Hepatic stellate cell (primary cell): ENCODE results near the gene UBIAD1.

Experiments used
- DNase-seq: peaks from one replicate; pipeline ENCODE4 v3.0.0; 2011; ENCODE audit warnings: low spot score

UBIAD1 gene

DNA sequence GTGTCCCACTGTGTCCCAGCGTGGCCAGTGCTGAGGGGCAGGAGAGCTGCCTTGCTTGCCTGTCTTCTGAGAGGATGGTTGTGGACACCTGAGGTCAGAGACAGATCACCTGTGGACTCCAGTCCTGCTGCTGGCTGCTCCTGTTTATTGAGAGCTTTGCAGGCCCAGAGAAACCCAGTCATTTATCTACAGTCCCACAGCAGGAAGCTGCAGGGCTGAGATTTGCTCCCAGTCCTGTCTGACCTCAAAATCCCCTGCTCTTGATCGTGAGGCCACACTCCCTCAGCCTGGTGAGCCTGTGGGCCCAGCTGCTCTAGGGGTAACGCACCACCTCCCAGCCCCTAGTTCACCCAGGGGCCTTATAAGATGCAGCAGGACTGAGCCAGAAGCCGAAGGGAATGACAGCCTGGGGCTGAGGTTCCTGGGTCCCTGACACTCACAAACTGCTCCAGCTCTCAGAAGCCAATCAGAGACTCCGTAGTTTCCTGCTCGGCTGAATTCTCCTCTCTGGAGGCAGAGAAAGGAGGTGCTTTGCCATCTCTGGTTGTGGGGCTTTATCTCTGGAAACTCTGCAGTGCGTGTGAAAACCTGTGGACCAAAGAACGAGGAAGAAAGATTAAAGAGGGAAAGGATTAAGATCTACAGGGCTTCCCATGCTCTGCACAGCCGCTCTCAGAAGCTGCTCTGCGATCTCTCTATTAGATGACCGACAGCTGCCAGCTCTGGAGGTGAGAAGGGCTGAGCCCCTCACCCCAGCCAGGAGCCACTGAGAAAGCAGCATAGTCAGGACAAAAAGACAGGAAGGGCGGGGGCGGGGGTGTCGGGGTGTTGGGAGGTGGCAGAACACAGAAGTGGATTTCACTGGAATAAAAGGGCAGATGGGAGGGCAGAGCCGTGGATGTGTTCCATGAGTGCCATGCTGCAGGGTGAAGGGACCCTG, 39.1 kb downstream of the UBIAD1 start:
- no peak for DNase-seq

DNA sequence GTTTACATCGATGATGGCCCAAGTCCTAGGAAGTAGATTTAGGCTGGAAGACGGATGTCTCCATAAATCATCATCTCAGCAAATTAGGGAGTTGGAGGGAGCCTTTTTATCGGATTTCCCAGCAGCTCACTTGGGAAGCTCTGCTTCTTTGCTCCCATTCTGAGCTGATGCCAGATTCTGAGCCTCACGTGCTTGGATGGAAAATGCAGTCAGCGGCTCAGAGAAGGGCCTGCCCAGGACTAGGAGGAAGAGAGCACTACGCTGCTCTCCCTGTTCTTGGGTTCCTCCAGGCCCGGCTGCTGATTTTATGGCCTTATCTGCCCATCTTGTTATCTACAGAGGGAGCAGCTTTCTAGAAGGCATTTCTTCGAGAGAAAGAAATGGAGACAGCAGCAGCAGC, 42.0 kb downstream of the UBIAD1 start:
- no peak for DNase-seq

DNA sequence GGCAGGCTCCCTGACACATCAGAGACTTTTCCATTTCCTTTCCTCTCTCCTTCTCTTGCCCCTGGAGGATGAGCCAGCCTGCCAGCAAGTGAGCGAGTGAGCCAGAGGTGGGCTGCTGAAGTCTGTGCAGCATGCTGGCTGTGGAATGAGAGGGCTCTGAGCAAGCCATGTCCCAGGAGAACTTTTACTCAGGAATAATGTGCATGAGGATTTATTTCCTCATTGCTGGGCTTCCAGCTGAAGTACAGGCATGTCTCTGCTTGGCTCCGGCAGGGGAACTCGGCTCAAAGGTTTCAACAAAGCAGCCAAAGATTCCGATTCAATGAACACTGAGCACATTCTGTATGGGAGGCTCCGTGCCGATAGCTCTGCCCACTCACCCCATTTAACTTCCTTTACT, 43.7 kb downstream of the UBIAD1 start:
- DNase-seq = no peak

DNA sequence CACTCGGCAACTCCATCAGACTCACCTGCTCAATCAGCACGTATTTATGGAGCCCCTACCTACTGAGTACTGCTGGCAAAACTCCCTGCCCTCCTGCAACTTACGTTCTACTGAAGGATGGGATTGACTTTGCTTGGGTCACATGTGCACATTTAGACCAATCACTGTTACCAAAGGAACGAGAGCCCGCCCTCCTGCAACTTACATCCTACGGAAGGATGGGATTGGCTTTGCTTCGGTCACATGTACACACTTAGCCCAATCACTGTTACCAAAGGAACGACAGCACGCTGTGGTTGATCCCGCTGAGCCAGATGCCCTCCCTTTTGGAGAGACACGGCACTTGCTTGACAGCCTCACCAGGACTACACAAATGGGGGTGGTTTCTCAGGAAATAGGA, 46.0 kb downstream of the UBIAD1 start:
- no peak for DNase-seq

DNA sequence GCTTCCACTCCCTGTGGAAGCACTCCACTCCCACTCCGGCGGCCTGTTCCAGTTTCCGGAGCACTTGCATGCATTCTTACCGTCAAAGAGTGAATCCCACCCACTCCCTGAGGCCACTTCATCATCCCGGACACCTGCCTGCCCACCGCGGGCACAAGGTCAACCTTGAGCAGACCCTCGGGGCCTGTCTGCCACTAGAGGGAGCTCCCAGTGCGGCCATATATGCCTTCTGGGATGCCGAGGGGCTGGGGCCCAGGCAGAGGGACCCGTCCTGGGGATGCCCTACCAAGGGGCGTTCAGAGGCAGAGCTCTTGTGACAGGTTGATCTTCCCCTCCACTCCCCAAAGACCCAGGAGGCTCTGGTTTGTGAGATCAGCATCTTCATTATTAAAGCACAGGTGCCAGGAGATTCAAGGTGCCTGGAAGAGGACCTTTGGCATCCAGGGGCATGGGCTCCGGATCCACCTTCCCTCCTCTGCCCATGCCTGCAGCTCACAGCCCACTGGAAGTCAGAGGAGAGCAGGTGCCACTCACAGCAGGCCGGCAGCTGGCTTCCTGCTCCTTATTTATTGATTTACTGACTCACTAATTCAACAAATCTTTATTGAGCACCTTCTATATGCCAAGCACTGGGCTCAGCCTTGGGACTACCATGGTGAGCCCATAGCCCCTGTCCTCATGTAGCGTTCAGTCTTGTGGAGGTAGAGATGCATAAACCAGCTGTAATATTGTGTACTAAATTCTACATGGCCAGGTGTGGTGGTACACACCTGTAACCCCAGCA, 47.3 kb downstream of the UBIAD1 start:
- no peak for DNase-seq

DNA sequence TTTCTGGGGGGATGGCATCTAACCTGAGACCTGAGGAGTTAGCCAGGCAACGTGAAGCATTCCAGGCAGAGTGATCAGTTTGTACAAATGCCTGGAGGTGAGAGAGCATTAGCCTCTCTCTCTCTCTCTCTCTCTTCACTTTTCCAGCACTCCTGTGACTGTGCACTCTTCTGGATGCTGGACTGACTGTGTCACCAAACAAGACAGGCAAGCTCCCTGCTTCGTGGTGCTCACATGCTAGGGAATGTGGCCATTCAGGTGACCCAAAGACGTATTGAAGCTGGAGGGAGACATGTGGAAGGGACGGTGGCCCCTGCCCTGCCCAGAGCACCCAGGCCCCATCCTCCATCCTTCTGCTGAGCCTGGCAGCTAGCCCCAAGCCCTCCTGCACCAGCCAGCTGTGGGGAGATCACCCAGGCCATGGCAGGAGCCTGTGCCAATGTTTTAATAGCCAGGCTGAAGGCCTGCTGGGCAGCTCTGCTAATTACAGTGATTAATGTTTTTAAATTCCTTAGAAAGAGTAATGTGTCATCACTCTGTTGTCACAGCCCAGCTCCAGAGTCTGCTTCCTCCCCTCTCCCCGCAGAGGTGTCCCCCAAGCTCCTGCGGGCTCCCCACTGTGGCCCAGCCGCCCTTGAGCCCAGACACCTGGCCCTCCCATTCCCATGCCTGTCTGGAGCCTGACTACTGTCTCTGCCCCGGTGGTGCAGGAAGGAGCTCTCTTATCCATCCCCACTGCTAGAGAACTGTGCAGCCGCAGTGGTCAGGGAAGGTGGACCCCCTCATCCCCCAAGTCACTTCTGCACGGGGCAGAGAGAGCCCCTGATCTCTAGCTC, 48.9 kb downstream of the UBIAD1 start:
- no peak for DNase-seq

DNA sequence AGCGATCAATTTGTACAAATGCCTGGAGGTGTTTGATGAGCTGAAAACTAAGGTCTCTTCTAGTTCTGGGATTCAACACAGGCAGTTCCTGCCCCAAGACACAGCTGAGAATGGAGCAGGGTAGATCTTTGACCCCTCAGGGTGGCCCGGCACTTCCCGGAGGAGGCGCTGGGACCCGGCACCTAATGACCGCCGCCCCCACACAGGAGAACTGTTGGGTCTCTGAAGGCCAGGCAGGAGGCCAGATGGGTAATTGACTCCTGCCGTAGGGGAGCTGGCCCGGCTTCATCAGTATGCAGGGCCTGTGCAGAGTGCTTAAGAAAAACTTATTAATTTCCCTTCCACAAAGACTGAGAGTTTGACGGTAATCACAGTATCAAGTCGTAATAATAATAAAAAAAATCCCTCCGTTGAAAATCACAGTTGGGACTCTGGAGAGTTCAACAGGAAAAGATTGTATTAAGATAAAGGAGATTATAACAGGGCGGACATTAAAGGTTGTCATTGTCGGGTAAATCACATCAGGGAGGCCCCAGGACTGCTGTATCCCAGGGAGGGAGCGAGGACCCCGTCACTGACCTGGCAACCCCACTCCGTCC, 51.7 kb downstream of the UBIAD1 start:
- no peak for DNase-seq

DNA sequence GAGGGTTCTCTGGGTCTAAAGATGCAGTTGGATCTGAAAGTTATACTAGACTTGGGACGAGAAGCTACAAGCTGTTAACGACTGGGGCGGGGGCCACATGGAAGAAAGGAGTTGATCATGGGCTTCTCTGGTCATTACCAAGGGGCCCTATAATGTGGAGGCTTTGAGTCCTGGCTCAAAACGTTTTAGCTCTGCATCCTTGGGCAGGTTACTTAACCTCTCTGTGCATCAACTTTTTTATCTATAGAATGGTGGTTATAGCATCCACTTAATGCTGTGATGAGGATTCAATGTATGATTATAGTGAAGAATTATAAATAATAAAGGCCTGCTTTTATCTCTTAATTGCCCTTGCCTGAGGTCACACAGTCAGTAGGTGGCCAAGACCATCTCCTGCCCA, 53.1 kb downstream of the UBIAD1 start:
- no peak for DNase-seq

DNA sequence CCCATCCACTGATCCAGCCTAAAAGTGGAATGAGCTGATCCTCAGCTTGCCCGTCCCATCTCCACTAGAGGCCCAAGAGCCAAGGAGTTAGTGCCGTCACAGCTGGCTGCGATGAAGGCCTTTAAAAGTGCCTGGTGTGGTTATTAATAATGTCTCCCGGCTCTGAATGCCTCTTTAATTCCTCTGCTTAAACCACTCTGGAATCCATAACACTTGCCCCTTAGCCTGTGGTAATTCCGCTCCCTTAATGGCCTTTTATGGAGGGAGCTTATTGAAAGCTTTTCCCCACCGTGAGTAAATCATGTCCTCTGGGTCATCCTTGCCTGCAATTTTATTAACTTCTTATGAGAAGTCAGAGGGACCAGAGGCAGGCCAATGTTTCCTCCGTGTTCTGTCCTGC, 55.4 kb downstream of the UBIAD1 start:
- no peak for DNase-seq

DNA sequence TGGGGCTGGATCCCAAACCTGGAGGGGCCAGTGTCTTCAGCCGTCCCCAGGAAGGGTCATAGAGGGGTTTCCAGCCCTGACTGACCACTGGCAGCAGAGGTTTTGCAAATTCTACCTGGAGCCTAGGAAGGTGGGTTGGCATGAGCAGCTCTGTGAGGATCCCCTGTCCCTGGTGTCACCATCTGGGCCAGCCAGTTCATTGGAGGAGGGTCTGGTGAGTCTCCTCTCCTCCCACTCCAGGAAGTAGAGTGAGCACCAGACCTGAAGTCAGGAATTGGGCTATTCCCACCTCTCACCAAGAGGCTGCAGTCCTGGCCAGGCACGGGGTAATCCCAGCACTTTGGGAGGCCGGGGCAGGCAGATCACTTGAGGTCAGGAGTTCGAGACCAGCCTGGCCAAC, 57.4 kb downstream of the UBIAD1 start:
- no peak for DNase-seq

DNA sequence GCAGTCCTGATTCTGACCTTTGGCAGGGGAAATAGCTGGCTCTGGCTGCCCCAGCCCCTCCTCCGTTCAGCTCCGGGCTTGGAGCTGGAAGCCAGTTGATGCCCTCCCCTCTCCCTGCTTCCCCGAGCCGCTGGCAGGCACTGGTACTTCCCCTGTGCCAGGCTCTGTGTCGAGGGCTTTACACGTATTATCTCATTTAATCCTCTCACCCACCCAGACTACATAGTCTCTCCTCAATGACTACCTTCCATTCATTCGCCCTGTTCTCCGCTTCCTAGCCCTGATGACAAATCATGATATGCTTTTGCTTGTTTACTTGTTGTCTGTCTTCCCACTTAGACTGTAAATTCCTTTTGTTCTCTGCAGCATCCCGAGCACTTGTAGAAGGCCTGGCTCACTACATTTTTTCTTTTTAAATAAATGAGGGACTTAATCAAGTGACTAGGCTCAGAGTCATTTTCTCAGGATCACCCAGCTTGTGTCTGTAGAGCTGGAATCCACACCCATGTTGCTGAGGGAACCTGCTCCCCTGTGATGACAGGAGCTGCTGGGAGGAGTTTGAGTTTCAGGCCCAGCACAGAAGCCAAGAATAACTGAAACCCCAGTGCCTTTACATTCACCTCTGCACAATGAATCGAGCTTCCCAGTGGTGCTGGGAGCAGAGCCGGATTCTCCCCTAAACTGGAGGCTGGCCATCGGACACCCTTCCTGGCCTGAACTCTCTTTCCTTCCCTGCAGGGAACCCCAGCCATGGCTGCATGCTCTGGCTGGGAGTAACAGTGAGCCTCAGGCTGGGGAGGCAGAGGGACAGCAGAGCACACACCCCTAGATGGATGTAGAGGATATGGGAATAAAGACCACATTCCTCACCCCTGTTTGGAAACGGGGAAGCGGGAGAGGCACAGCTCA, 58.3 kb downstream of the UBIAD1 start:
- no peak for DNase-seq

DNA sequence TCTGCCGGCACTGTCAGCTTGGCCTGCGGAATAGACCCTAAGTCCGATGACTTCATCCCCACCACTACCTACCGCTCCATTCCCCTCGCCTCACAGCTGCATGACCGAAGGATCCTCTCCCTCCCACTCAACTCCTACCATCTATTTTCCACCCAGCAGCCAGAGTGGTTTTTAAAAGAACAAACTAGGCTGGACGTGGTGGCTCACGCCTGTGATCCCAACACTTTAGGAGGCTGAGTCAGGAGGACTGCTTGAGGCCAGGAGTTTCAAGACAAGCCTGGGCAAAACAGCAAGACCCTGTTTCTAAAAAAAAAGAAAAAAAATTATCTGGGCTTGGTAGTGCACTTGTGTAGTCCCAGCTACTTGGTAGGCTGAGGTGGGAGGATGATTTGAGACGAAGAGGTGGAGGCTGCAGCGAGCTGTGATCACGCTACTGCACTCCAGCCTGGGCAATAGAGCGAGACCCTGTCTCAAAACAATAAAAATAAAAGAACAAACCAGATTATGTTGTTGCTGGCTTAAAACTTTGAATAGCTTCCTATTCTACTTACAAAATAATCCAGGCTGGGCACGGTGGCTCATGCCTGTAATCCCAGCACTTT, 59.0 kb downstream of the UBIAD1 start:
- no peak for DNase-seq

DNA sequence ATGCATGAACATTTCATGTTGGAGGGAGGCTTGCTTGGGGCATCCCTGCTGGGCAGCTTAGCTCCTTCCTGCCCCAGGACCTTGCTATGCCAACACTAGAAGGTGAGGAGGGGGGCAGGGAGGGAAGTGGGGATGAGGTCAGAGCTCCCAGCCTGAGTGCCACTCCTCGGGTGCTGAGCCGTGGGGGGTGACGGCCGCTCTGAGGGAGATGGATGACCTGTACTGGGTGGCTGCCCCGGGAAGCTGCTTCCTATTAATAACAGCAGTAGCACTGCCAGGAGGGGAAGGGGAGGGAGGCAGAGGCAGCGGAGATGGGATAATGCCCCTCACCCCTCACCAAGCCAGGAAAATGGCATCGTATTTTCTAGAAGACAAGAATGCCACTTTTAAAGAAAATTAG, 60.6 kb downstream of the UBIAD1 start:
- DNase-seq = no peak

DNA sequence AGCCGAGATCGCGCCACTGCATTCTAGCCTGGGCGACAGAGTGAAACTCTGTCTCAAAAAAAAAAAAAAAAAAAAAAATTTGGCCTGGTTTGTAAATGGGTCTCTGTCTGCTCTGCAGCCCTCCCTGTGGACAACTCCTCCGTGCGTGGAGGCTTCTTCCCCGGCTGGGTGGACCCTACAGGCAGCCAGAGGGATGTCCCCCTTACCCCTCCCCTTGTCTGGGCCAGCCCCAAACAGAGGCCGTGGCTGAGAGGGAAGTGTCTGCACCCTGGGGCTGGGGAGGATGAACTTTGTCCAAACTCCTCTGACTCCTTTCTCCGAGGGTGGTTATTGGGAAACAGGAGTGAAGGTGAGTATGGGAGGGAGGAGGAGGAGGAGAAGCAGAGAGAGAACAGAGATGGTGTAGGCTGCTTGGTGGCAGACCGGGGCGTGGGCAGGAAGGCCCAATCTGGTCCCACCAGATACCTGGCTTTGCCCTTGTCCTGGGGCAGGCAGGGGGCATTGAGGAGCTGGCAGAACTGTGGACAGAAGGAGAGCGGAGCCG, 61.3 kb downstream of the UBIAD1 start:
- no peak for DNase-seq

DNA sequence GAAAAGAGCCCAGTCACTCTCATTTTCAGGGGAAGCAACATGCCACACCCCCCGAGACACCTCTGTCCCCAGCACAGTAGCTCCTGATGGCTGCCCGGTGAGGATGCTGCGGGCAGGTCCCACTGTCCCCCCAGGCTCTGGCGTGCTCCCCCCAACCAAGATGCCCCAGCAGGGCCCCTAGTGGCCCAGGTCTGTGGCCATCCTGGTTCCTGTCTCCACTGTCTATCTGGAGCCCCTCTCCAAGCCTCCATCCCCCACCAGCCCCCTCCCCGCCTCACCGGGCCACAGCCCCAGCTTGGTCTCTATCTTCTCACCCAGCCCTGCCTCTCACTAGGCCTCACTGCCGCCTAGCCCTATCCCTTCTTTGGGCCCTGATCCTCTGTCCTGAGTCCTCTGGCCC, 61.8 kb downstream of the UBIAD1 start:
- DNase-seq = no peak

DNA sequence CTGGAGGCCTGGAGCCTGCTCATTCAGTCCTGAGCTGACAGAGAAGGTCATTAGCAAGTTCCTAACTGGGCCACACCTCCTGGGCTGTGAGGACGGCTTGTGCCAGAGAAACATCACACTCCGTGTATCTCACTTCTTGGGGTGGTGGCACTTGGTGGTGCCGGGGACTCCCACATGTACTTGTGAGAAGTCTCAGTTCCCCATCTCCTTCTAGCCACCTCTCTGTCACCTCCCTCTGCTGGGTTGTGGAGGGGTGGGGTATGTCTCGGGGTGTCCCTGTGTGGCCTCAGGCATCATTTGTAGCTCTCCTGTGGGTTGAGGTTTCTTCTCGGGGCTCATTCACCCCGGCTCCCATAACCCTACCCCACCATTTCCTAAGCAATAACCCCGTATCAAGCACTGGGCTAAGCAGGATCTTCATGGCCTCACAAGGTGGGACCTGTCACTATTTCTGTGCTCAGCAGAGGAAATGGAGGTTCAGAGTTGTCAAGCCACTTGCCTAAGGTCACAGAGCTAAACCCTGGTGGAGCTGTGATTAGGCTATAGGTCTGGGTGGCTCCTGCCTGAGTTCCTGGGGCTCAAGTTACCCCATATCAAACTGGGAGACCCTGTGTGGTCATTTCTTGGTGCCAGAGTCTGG, 62.5 kb downstream of the UBIAD1 start:
- no peak for DNase-seq

DNA sequence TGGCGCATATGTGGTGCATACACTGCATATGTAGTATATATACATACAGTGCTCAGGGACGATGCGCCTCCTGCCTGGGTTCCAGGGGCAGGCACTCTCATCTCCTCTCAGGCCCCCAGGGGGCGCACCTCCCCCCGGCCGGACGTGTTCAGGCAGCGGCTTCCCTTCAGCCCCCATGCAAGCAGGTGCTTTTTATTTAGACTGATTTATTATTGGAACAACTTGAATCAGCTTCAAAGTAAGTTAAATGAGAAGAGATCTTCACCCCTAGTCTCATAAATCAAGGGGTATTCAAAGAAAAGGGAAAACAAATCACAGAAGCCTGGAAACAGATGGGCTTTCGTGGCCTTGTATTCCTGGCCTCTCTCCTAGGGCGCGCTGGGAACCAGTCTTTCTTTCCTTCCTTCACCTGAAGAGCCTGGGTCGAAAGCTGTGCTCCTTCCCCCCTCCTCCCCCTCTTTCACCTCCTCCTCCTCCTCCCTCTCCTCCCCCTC, 64.6 kb downstream of the UBIAD1 start:
- no peak for DNase-seq
